Measurements from ENCODE around the gene IFNA5.

IFNA5 gene

GRCh38 chr9:21289848-21290247 is 15.3 kb downstream of the IFNA5 start:
- DNase-seq: no peak

- DNase-seq: no peak
Measured at GRCh38 chr9:21287280-21287679, 17.8 kb downstream of the IFNA5 start.

DNA sequence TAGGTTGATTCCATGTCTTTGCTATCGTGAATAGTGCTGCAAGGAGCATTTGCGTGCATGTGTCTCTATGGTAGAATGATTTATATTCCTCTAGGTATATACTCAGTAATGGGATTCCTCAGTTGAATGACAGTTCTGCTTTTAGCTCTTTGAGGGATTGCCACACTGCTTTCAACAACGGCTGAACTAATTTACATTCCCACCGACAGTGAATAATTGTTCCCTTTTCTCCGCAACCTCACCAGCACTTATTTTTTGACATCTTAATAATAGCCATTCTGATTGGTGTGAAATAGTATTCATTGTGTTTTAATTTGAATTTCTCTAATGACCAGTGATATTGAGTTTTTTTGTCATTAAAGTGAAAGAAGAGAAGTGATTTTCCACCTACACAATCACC is 18.5 kb downstream of the IFNA5 start:
- DNase-seq: no peak

DNA sequence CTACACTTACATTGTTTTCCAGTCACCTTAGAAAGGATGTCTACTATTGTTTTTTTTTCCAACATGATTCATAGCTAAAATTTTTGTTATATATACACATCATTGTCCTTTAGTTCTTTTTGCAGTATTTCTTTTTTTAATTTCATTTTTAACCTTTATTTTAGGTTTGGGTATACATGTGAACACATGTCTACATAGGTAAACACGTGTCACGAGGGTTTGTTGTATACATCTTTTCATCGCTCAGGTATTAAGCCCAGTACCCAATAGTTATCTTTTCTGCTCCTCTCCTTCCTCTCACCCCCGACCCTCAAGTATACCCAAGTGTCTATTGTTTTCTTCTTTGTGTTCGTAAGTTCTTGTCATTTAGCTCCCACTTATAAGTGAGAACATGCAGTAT is 19.0 kb downstream of the IFNA5 start:
- DNase-seq: no peak

GRCh38 chr9:21281275-21281674 is 23.8 kb downstream of the IFNA5 start:
- no peak for DNase-seq

DNA sequence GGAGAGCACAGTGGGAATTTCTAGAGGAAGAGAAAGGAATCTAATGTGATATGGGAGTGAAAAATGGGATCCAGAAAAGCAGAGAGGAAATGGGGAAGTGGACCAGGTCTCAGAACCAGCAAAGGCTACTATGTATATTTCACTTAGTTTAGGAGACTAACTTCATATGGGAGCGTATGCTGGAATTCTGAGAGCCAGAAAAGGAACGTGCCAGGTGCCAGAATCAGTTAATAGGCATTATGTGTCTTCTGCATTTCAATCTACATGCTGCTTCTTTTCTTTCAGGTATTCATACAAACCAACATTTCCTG is 36.8 kb downstream of the IFNA5 start:
- DNase-seq: no peak

DNA sequence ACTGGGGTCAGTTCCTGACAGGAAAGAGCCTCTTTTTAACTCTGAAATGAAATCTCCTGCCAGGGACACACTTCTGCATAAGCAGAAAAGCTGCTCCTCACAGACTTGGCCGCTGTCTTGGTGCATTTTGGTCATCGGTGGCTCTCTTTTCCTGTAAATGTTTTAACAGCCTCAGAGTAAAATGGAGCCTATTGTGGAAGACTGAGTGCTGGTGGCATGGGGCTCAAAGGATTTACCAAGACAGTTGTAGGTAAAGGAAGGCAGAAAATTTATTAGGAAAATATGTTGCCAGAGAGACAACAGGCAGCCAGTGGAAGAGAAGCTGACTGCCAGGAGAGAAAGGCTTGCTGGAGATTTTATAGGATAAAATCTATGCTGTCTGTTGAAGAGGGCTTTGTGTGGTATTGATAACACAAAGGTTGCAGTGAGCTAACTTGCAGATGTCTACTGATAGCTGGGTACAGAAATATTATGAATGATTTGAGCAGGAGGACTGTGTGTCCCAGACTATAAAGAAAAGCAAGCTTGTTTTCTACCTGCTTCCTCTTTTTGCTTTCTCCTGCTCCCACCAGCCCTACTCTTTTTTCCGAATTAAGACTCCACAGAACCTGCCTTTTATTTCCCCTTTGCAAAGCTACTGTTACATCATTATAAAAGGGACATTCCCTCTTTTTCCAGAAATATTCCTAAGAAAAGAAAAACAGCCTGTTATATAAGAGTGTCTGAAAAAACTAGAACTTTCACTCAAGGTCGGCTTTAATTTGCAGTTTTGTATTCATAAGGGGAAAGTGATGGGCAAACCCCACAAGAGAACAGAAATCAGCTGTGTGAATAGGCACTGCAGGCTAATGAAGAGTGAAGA is 37.4 kb downstream of the IFNA5 start:
- no peak for DNase-seq

DNA sequence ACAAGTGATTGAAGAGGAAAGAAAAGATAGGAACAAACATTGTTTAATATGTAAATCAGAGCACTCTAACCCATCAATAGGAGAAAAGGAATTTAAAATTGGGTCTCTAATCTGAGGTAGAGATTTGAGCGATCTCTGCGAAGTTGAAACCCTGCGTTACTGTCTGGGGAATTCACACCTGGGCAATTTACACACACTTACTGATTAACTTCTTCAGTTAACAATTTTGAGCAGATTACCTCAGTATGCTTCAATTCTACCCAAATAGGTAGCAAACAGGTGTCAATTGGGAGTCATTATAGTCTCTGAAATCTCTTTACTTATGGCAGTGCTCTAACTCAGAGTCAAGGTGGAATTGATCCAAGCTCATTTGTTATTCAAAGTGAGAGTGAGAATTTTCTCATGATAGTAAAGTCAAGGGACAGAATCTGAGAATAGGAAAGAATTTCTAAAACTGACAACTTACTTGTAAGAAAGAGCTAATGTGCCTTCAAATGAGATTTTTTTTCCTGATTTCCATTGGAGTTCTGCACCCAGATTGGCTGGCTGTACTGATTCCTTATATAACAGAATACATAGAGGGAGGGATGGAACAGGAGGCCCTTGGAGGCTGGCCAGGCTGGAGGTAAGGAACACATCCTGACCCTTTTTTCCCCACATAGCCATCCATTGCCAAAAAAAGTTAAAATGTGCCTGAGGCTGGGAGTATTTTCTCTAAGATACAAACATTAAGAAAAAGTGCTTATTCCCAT is 38.2 kb downstream of the IFNA5 start:
- no peak for DNase-seq

DNA sequence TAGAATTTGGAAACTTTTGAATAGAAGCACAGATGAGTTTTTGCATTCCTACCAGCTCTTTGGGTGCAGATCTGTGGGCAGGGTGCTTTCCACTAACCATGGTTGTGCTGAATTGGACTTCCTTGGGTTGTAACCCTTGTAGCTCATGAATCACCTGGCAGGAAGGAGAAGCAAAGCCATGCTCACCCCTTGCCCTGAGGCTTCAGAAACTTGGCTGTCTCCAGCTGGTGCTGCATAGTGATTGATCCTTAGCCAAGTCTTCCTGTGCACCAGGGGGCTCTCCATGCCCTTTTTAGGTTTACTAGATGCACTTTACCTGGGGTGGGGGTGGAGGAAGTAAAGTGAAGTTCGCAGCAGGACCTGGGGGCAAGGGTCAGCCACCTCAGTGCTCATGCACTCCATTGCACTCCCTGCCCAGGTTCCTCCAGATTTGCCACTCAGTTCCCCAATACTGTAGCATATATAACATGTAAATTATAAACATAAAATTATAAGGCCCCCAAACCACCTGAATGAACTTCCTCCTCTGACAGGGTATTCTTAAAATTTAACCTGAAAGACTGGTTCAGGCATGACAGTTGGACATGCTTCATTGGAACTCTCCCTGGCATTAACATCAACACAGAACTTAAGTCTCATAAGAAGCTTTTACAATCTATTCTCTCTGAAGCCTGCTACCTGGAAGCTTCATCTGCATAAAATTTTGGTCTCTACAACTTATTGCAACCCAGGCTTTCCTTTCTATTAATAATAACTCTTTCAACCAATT is 39.5 kb downstream of the IFNA5 start:
- no peak for DNase-seq

DNA sequence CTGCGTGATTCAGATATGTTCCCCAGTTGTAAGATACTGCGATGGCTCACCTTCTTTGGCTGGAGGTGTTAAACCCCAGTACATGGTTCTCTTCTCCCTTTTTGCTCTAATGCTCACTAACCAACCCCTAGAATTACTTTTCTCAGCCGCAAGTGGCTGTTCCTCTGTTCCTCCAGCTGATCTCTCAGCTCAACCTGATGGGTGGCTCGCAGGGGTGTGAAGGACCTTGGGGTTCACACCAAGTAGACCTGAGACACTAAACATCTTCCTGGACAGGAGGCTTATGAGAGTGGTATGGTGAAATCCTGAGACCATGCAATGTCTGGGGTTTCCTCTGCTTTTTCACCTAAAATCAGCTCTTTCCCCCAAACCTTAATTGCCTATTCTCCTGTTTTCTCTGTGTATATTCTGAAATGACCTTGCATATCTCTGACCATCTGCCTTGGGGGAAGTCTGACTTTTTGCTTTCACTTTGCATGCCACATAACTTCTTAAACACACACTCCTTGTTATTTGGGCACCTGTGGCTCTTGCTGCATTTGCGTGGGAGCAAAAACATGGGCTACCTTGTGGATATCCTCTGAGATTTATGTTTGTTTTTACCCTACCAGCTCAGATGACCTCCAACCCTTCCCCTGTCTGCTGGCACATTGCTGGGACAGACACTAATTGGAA is 49.4 kb downstream of the IFNA5 start:
- no peak for DNase-seq

All from HCEC 1CT (cell line).